HepG2 (cell line): ENCODE results near the gene POLR1C. TPM values are rescaled to one million over a fixed set of nuclear protein-coding genes. Genes with fewer than 3 reads are reported as not detected.

ENCODE experiments used
- HBP1 ChIP-seq: IDR thresholded peaks from 2 replicates; pipeline ENCODE4 v1.6.1; 2016; ENCODE audit warnings: low read depth, control low read depth
- HIVEP1 ChIP-seq: sonication (generic); formaldehyde crosslinking; IDR thresholded peaks from 2 replicates; pipeline ENCODE4 v1.4.0; 2020; ENCODE audit warnings: mild to moderate bottlenecking, missing genetic modification reagents
- HNRNPL ChIP-seq: fragments of 200-400 bp; formaldehyde crosslinking; IDR thresholded peaks from 2 replicates; pipeline ENCODE4 v1.6.1; 2017; ENCODE audit warnings: mild to moderate bottlenecking, low read depth, low read length
- IRF2 ChIP-seq: IDR thresholded peaks from 2 replicates; pipeline ENCODE4 v1.6.1; 2018; ENCODE audit warnings: missing genetic modification reagents, missing compliant biosample characterization
- KDM2A ChIP-seq: sonication (generic); formaldehyde crosslinking; IDR thresholded peaks from 2 replicates; pipeline ENCODE4 v1.4.0; 2020; ENCODE audit warnings: low read depth, missing genetic modification reagents, borderline replicate concordance
- NFKB2 ChIP-seq: sonication (generic); formaldehyde crosslinking; IDR thresholded peaks from 2 replicates; pipeline ENCODE4 v1.4.0; 2020; ENCODE audit warnings: missing genetic modification reagents, borderline replicate concordance
- POLR2G ChIP-seq: fragments of 200-400 bp; formaldehyde crosslinking; IDR thresholded peaks from 2 replicates; pipeline ENCODE4 v1.6.1; 2018; ENCODE audit warnings: mild to moderate bottlenecking, low read depth, low read length, moderate library complexity
- RFX1 ChIP-seq: fragments of 450-650 bp; IDR thresholded peaks from 2 replicates; pipeline ENCODE4 v1.6.1; 2017
- SALL1 ChIP-seq: sonication (generic); formaldehyde crosslinking; IDR thresholded peaks from 2 replicates; pipeline ENCODE4 v1.8.0; 2022; ENCODE audit warnings: mild to moderate bottlenecking, missing genetic modification reagents
- SOX6 ChIP-seq, 2 experiments: fragments of 450-650 bp in 1 of 2; sonication (generic) in 1 of 2; formaldehyde crosslinking in 1 of 2; IDR thresholded peaks; 2 replicates each; pipeline versions ENCODE4 v1.4.0 to v1.6.1; 2017 to 2020; ENCODE audit warnings: antibody characterized with exemption in 1 of 2, mild to moderate bottlenecking in 1 of 2, missing genetic modification reagents in 1 of 2
- TAF1 ChIP-seq: sonication (generic); formaldehyde crosslinking; IDR thresholded peaks from 2 replicates; pipeline ENCODE4 v1.4.0; 2020; ENCODE audit warnings: missing genetic modification reagents
- TBP ChIP-seq: sonication (generic); formaldehyde crosslinking; IDR thresholded peaks from 2 replicates; pipeline ENCODE4 v1.5.0; 2020; ENCODE audit warnings: missing genetic modification reagents
- YEATS2 ChIP-seq: sonication (generic); formaldehyde crosslinking; IDR thresholded peaks from 2 replicates; pipeline ENCODE4 v1.4.0; 2020; ENCODE audit warnings: missing genetic modification reagents, borderline replicate concordance
- ZBTB49 ChIP-seq: sonication (generic); formaldehyde crosslinking; IDR thresholded peaks from 2 replicates; pipeline ENCODE4 v1.4.0; 2020; ENCODE audit warnings: missing genetic modification reagents, borderline replicate concordance
- ZFY ChIP-seq: sonication (generic); formaldehyde crosslinking; IDR thresholded peaks from 2 replicates; pipeline ENCODE4 v1.4.0; 2020; ENCODE audit warnings: missing genetic modification reagents
- ZNF234 ChIP-seq: sonication (generic); formaldehyde crosslinking; conservative IDR thresholded peaks from 2 replicates; pipeline ENCODE4 v1.5.1; 2020; ENCODE audit warnings: mild to moderate bottlenecking, missing genetic modification reagents
- ZNF292 ChIP-seq: sonication (generic); formaldehyde crosslinking; IDR thresholded peaks from 2 replicates; pipeline ENCODE4 v1.8.1; 2022; ENCODE audit warnings: mild to moderate bottlenecking, low read depth, missing genetic modification reagents, borderline replicate concordance
- ZNF3 ChIP-seq: IDR thresholded peaks from 2 replicates; pipeline ENCODE4 v1.7.0; 2017; ENCODE audit warnings: inconsistent platforms
- ZNF350 ChIP-seq: sonication (generic); formaldehyde crosslinking; IDR thresholded peaks from 2 replicates; pipeline ENCODE4 v1.4.0; 2020; ENCODE audit warnings: mild to moderate bottlenecking, low read depth, missing genetic modification reagents, borderline replicate concordance
- ZNF484 ChIP-seq: sonication (generic); formaldehyde crosslinking; IDR thresholded peaks from 2 replicates; pipeline ENCODE4 v1.5.1; 2020; ENCODE audit warnings: mild to moderate bottlenecking, low read depth, missing genetic modification reagents, borderline replicate concordance
- ZNF550 ChIP-seq: sonication (generic); formaldehyde crosslinking; IDR thresholded peaks from 2 replicates; pipeline ENCODE4 v1.4.0; 2020; ENCODE audit warnings: mild to moderate bottlenecking, missing genetic modification reagents, borderline replicate concordance
- ZNF576 ChIP-seq: sonication (generic); formaldehyde crosslinking; IDR thresholded peaks from 2 replicates; pipeline ENCODE4 v1.4.0; 2020; ENCODE audit warnings: mild to moderate bottlenecking, missing genetic modification reagents
- ZNF598 ChIP-seq: sonication (generic); formaldehyde crosslinking; IDR thresholded peaks from 2 replicates; pipeline ENCODE4 v1.5.1; 2020; ENCODE audit warnings: mild to moderate bottlenecking, missing genetic modification reagents, borderline replicate concordance
- ZNF691 ChIP-seq: sonication (generic); formaldehyde crosslinking; IDR thresholded peaks from 2 replicates; pipeline ENCODE4 v1.4.0; 2020; ENCODE audit warnings: missing genetic modification reagents, low read depth, mild to moderate bottlenecking, borderline replicate concordance
- ZSCAN25 ChIP-seq: sonication (generic); formaldehyde crosslinking; IDR thresholded peaks from 2 replicates; pipeline ENCODE4 v1.8.0; 2022; ENCODE audit warnings: mild to moderate bottlenecking, missing genetic modification reagents
- polyA plus RNA-seq, 8 experiments: library from polyadenylated mRNA; depleted of rRNA in 3 of 8; stranded (reverse) in 7 of 8; unstranded in 1 of 8; fragments of >200 nt; fragmentation: Illumina TruSeq in 4 of 8; extraction: Trizol in 4 of 8; gene quantifications; 2 replicates each; pipeline versions ENCODE4 v1.2.1 to v1.2.3, GENCODE V29; 2011 to 2016; ENCODE audit warnings: low read depth in 4 of 8, missing spikeins in 1 of 8, mixed read lengths in 1 of 8; ENCODE audit not compliant: insufficient read depth in 1 of 8
- total RNA-seq, 5 experiments: library from RNA; depleted of rRNA; stranded (reverse); fragments of >200 nt; fragmentation: Illumina TruSeq; extraction: Trizol; gene quantifications; 2 replicates each; pipeline ENCODE4 v1.2.3, GENCODE V29; 2016; ENCODE audit warnings: low read depth in 1 of 5

Gene POLR1C
- total and polyA plus RNA-seq, 2 of the 13 experiments (the other 11 are each of a cell fraction or from before 2014, with no cell fraction given) = 62.6 to 72.2 TPM

GRCh38 chr6:43506667-43507471 is 10.0 kb upstream of the POLR1C start (continued):
- 0 out of 2 replicates have a peak, but pooled peaks have one; percentile 62 for TF ChIP-seq HBP1 (CRISPR knock-in tag)
- peak; percentile 9; the same call in 1 of the 2 replicates for TF ChIP-seq NFKB2 (CRISPR knock-in tag)
- TF ChIP-seq ZNF550 (CRISPR knock-in tag) = no peak
- no peak for TF ChIP-seq TBP (CRISPR knock-in tag)
- peak; percentile 79 for TF ChIP-seq KDM2A
- TF ChIP-seq ZNF3 (CRISPR knock-in tag) = no peak
- peak; percentile 29; the same call in 1 of the 2 replicates for TF ChIP-seq TAF1
- no peak for TF ChIP-seq ZNF484 (CRISPR knock-in tag)
- peak; percentile 52; the same call in 1 of the 2 replicates for TF ChIP-seq ZNF691 (CRISPR knock-in tag)
- TF ChIP-seq HNRNPL = no peak
- 0 out of 2 replicates have a peak, but pooled peaks have one; percentile 21 for TF ChIP-seq ZNF598 (CRISPR knock-in tag)
- TF ChIP-seq POLR2G = peak; percentile 61
- TF ChIP-seq HIVEP1 = peak; percentile 73
- peak; percentile 67; the same call in 1 of the 2 replicates for TF ChIP-seq ZFY
- 0 out of 2 replicates have a peak, but pooled peaks have one; percentile 80 for TF ChIP-seq ZNF234 (CRISPR knock-in tag)
- no peak for TF ChIP-seq RFX1
- TF ChIP-seq SOX6 (IDR thresholded peaks at IDR 0.05) = no peak
- peak; percentile 59 for TF ChIP-seq SOX6 (CRISPR knock-in tag; IDR thresholded peaks at IDR 0.05)
- 0 out of 2 replicates have a peak, but pooled peaks have one; percentile 44 for TF ChIP-seq IRF2 (CRISPR knock-in tag)
- TF ChIP-seq ZSCAN25 (CRISPR knock-in tag) = 0 out of 2 replicates have a peak, but pooled peaks have one; percentile 20
- TF ChIP-seq YEATS2 (CRISPR knock-in tag) = peak; percentile 44; the same call in 1 of the 2 replicates
- peak; percentile 82 for TF ChIP-seq SALL1
- peak; percentile 51; the same call in 1 of the 2 replicates for TF ChIP-seq ZNF350 (CRISPR knock-in tag)
- 0 out of 2 replicates have a peak, but pooled peaks have one; percentile 46 for TF ChIP-seq ZBTB49
- no peak for TF ChIP-seq ZNF576 (CRISPR knock-in tag)
- no peak for TF ChIP-seq ZNF292 (CRISPR knock-in tag)
